HepG2 (cell line): ENCODE measurements around the gene TOR4A. TPM values are rescaled to one million over a fixed set of nuclear protein-coding genes. Genes with fewer than 3 reads are reported as not detected.

Experiments used
- ATAC-seq: fragments of 200-7000 bp; cut with Tn5 transposase; 3 replicates; pipeline ENCODE4 v1.9.1; 2020; ENCODE audit warnings: mild to moderate bottlenecking, moderate library complexity
- BruUV-seq: library from RNA; stranded (reverse); fragments of 400-500 nt; replicated peaks from 2 replicates; lab custom pipeline; 2021; lab: Mats Ljungman, UMichigan
- CTCF ChIA-PET: fragments of 300-600 bp; formaldehyde crosslinking; extraction: SDS; loops from one replicate; lab custom pipeline; 2021; ENCODE audit warnings: low total read pairs, inconsistent platforms, low intra/inter-chr PET ratio; lab: Yijun Ruan, JAX
- POLR2A ChIA-PET: fragments of 350-600 bp; sonication (Branson Sonifier 250); formaldehyde crosslinking; loops from one replicate; lab custom pipeline; 2020; ENCODE audit warnings: antibody characterized with exemption, inconsistent platforms; lab: Yijun Ruan, JAX
- DNase-seq: peaks from one replicate; pipeline ENCODE4 v3.0.0-alpha.2; 2015; ENCODE audit warnings: low spot score
- FAIRE-seq: peaks from 3 replicates; lab custom pipeline; 2011; peaks lifted over from hg19 to GRCh38; lab: Jason Lieb, UNC
- H2AFZ ChIP-seq: one replicate; pipeline ENCODE4 v1.6.1; 2011; ENCODE audit warnings: low read length, inconsistent platforms
- H3K27ac ChIP-seq: fragments of 300-600 bp; 3 replicates; pipeline ENCODE4 v1.8.0; 2011; ENCODE audit warnings: mixed run types, mild to moderate bottlenecking, mixed read lengths, low read length, inconsistent platforms; ENCODE audit not compliant: insufficient read depth; ENCODE audit errors: extremely low read length
- H3K27me3 ChIP-seq, 2 experiments: fragments of 200-600 bp in 1 of 2; 2 replicates in 1 of 2; 3 replicates in 1 of 2; pipeline versions ENCODE4 v1.6.0 to v1.8.0; 2011; ENCODE audit warnings: low read length in 2 of 2, mild to moderate bottlenecking in 2 of 2, moderate library complexity in 2 of 2, inconsistent platforms in 1 of 2; ENCODE audit not compliant: insufficient read depth in 2 of 2, control insufficient read depth in 1 of 2
- H3K36me3 ChIP-seq, 2 experiments: fragments of 200-600 bp in 1 of 2; replicated peaks in 1 of 2; 2 replicates in 1 of 2; 3 replicates in 1 of 2; pipeline versions ENCODE4 v1.5.1 to v1.8.0; 2011; ENCODE audit warnings: low read length in 2 of 2, inconsistent platforms in 1 of 2; ENCODE audit not compliant: insufficient read depth in 2 of 2, control insufficient read depth in 1 of 2
- H3K4me1 ChIP-seq: 2 replicates; pipeline ENCODE4 v1.5.1; 2012; ENCODE audit warnings: low read length, inconsistent platforms; ENCODE audit not compliant: insufficient read depth
- H3K4me2 ChIP-seq: 2 replicates; pipeline ENCODE4 v1.6.0; 2011; ENCODE audit warnings: low read depth, low read length, inconsistent platforms
- H3K4me3 ChIP-seq, 3 experiments: fragments of 200-600 bp in 1 of 3; sonication (generic), shearing (Covaris generic) in 1 of 3; replicated peaks in 1 of 3; 2 replicates each; pipeline ENCODE4 v1.5.1; 2011 to 2016; ENCODE audit warnings: low read length in 3 of 3, inconsistent platforms in 2 of 3, low read depth in 2 of 3, mild to moderate bottlenecking in 2 of 3, control low read depth in 1 of 3, mixed read lengths in 1 of 3; ENCODE audit not compliant: insufficient read depth in 1 of 3
- H3K79me2 ChIP-seq: one replicate; pipeline ENCODE4 v1.6.1; 2011; ENCODE audit warnings: low read length, inconsistent platforms; ENCODE audit not compliant: insufficient read depth
- H3K9ac ChIP-seq: 2 replicates; pipeline ENCODE4 v1.6.0; 2011; ENCODE audit warnings: mild to moderate bottlenecking, low read depth, low read length, inconsistent platforms; ENCODE audit not compliant: insufficient read depth
- H3K9me3 ChIP-seq: 2 replicates; pipeline ENCODE4 v1.5.1; 2012; ENCODE audit warnings: mild to moderate bottlenecking, low read length
- H4K20me1 ChIP-seq: 2 replicates; pipeline ENCODE4 v1.6.0; 2011; ENCODE audit warnings: inconsistent platforms, mild to moderate bottlenecking, low read length, moderate library complexity; ENCODE audit not compliant: insufficient read depth
- CTCF ChIP-seq: sonication (generic); formaldehyde crosslinking; IDR thresholded peaks from 2 replicates; pipeline ENCODE4 v1.5.0; 2020; ENCODE audit warnings: mild to moderate bottlenecking, missing genetic modification reagents, moderate library complexity
- JUNB ChIP-seq: sonication (generic); formaldehyde crosslinking; IDR thresholded peaks from 2 replicates; pipeline ENCODE4 v1.8.0; 2022; ENCODE audit warnings: missing genetic modification reagents, mild to moderate bottlenecking, borderline replicate concordance
- KAT2B ChIP-seq: fragments of 150-350 bp; IDR thresholded peaks from 2 replicates; pipeline ENCODE4 v1.6.1; 2014; ENCODE audit warnings: low read depth, low read length, borderline replicate concordance
- KLF16 ChIP-seq, 2 experiments: sonication (generic) in 1 of 2; formaldehyde crosslinking in 1 of 2; IDR thresholded peaks; 2 replicates each; pipeline versions ENCODE4 v1.6.1 to v1.8.0; 2016 to 2023; ENCODE audit warnings: missing genetic modification reagents in 2 of 2, missing compliant biosample characterization in 1 of 2
- MATR3 ChIP-seq: sonication (generic); formaldehyde crosslinking; IDR thresholded peaks from 2 replicates; pipeline ENCODE4 v1.4.0; 2020; ENCODE audit warnings: missing genetic modification reagents
- RFX5 ChIP-seq: IDR thresholded peaks from 2 replicates; pipeline ENCODE4 v1.6.1; 2011; ENCODE audit warnings: low read depth, low read length, improper control_type of control experiment
- ZNF17 ChIP-seq: sonication (generic); formaldehyde crosslinking; IDR thresholded peaks from 2 replicates; pipeline ENCODE4 v1.5.0; 2020; ENCODE audit warnings: mild to moderate bottlenecking, missing genetic modification reagents
- ZNF24 ChIP-seq: fragments of 450-650 bp; IDR thresholded peaks from 2 replicates; pipeline ENCODE4 v1.6.1; 2017; ENCODE audit warnings: antibody characterized with exemption, mild to moderate bottlenecking
- ZNF3 ChIP-seq: IDR thresholded peaks from 2 replicates; pipeline ENCODE4 v1.7.0; 2017; ENCODE audit warnings: inconsistent platforms
- ZNF546 ChIP-seq: sonication (generic); formaldehyde crosslinking; conservative IDR thresholded peaks from 2 replicates; pipeline ENCODE4 v1.8.1; 2023; ENCODE audit warnings: mild to moderate bottlenecking, missing genetic modification reagents
- ZNF629 ChIP-seq: sonication (generic); formaldehyde crosslinking; conservative IDR thresholded peaks from 2 replicates; pipeline ENCODE4 v1.5.0; 2020; ENCODE audit warnings: missing genetic modification reagents
- ZSCAN12 ChIP-seq: sonication (generic); formaldehyde crosslinking; IDR thresholded peaks from 2 replicates; pipeline ENCODE4 v1.9.0; 2021; ENCODE audit warnings: mild to moderate bottlenecking, missing genetic modification reagents
- WGBS: methylation state at CpG from one replicate; pipeline ENCODE4 v1.1.6; 2017; ENCODE audit warnings: low lambda C conversion rate; 5-methylcytosine and 5-hydroxymethylcytosine counted together
- in situ Hi-C: cut with HindIII; loops from 2 replicates; pipeline ENCODE4 v1.10.0; 2017; ENCODE audit warnings: low pct_unique_long_range_greater_than_20kb; ENCODE audit not compliant: extremely low pct_ligation_motif_present
- intact Hi-C: fragments of 100-400 bp; cut with micrococcal nuclease; formaldehyde crosslinking; loops from one replicate; pipeline ENCODE4 v1.10.0; 2022; ENCODE audit not compliant: unreplicated experiment
- polyA plus RNA-seq, 8 experiments: library from polyadenylated mRNA; depleted of rRNA in 3 of 8; stranded (reverse) in 7 of 8; unstranded in 1 of 8; fragments of >200 nt; fragmentation: Illumina TruSeq in 4 of 8; extraction: Trizol in 4 of 8; gene quantifications; 2 replicates each; pipeline versions ENCODE4 v1.2.1 to v1.2.3, GENCODE V29; 2011 to 2016; ENCODE audit warnings: low read depth in 4 of 8, missing spikeins in 1 of 8, mixed read lengths in 1 of 8; ENCODE audit not compliant: insufficient read depth in 1 of 8
- total RNA-seq, 5 experiments: library from RNA; depleted of rRNA; stranded (reverse); fragments of >200 nt; fragmentation: Illumina TruSeq; extraction: Trizol; gene quantifications; 2 replicates each; pipeline ENCODE4 v1.2.3, GENCODE V29; 2016; ENCODE audit warnings: low read depth in 1 of 5
- TF ChIP-seq, protein P1 (sequence below): sonication (generic); formaldehyde crosslinking; IDR thresholded peaks from 2 replicates; pipeline ENCODE4 v1.5.1; 2020; ENCODE audit warnings: mild to moderate bottlenecking, missing genetic modification reagents, moderate library complexity

TOR4A gene
- total and polyA plus RNA-seq, 2 of the 13 experiments (the other 11 are each of a cell fraction or from before 2014, with no cell fraction given) = 11.1 to 14.2 TPM

DNA sequence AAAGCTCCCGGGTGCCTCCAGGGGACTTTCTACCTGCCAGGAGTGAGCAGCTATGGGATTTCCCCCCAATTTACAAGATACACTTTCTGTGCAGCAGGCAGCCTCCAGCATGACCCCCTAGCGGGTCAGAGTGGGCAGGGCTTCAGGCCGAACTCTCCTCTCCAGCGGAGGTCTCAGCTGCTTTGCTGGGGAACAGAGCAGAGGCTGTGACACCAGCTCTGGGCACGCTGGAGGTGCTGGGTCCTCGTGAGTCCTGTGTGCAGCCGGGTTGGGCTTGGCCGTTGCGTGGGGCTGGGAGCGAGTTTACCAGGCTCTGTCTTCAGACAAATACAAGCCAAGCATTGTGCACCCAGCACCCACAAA lies 21.7 kb downstream of the TOR4A start:
- H3K36me3 ChIP-seq = no peaks in the 10 kb centered on the region
- H2AFZ ChIP-seq = no peak overlapping the region
- no peak for FAIRE-seq
- no peak overlapping the region for H3K9ac ChIP-seq
- H3K27ac ChIP-seq = no peak overlapping the region
- peaks cover 12 to 59% of the 10 kb centered on the region in 2 experiments for H3K27me3 ChIP-seq
- no peak for TF ChIP-seq ZNF546 (CRISPR knock-in tag)
- TF ChIP-seq CTCF (CRISPR knock-in tag) = 0 out of 2 replicates have a peak, but pooled peaks have one; percentile 9
- no peak for TF ChIP-seq KLF16 (CRISPR knock-in tag; IDR thresholded peaks at IDR 0.05)
- TF ChIP-seq, all 625 proteins: peak for 1
- no peaks in the 10 kb centered on the region for H3K9me3 ChIP-seq
- H3K79me2 ChIP-seq = no peaks in the 10 kb centered on the region
- peak overlapping the region in 1 of 3 experiments; percentile 48; a peak in 1 of 6 replicates for H3K4me3 ChIP-seq
- peak; percentile 8; the same call in 1 of the 3 replicates for ATAC-seq
- H4K20me1 ChIP-seq = no peaks in the 10 kb centered on the region
- intact Hi-C loops = no loop called here
- POLR2A ChIA-PET = interaction anchor here (2.2 kb wide), 1 partner anchor 22 kb away, joined by 7 read pairs; the partner anchor contains the start of gene TOR4A
- CTCF ChIA-PET = no interaction called here
- DNase-seq = no peak
- 2% methylated on average over 6 of the region's 10 CpGs for WGBS
- H3K4me2 ChIP-seq = peak overlapping the region; percentile 63
- in situ Hi-C loops = no loop called here
- BruUV-seq = no TSS peak
- H3K4me1 ChIP-seq = peaks cover 73% of the 10 kb centered on the region

GRCh38 chr9:137299938-137300337 lies 22.4 kb downstream of the TOR4A start:
- TSS peak; percentile 63 for BruUV-seq
- POLR2A ChIA-PET = no interaction called here
- H3K27me3 ChIP-seq = peaks cover 12 to 66% of the 10 kb centered on the region in 2 experiments
- no peaks in the 10 kb centered on the region for H3K9me3 ChIP-seq
- no peaks in the 10 kb centered on the region for H3K36me3 ChIP-seq
- H3K27ac ChIP-seq = no peak overlapping the region
- no peak overlapping the region for H3K4me3 ChIP-seq
- no peak overlapping the region for H2AFZ ChIP-seq
- CTCF ChIA-PET = interaction anchor here (0.6 kb wide), 1 partner anchor 19 kb away, joined by 3 read pairs; no protein-coding TSS in a partner anchor
- H4K20me1 ChIP-seq = no peaks in the 10 kb centered on the region
- FAIRE-seq (no peak), ATAC-seq (no peak), DNase-seq (no peak)
- peaks cover 71% of the 10 kb centered on the region for H3K4me1 ChIP-seq
- H3K4me2 ChIP-seq = peak overlapping the region; percentile 27; the same call in 1 of the 2 replicates
- WGBS = 29% methylated on average over 16 of the region's 16 CpGs
- intact Hi-C loops (loop anchor here (10.0 kb wide), 1 partner anchor 105 kb away; no protein-coding TSS in a partner anchor), in situ Hi-C loops (no loop called here)
- H3K9ac ChIP-seq = no peak overlapping the region
- H3K79me2 ChIP-seq = no peaks in the 10 kb centered on the region
- no peak for TF ChIP-seq MATR3 (CRISPR knock-in tag)
- TF ChIP-seq ZNF3 (CRISPR knock-in tag) = no peak
- TF ChIP-seq ZNF24 = no peak
- no peak for TF ChIP-seq RFX5
- no peak for TF ChIP-seq ZNF17 (CRISPR knock-in tag)
- no peak for TF ChIP-seq KAT2B
- TF ChIP-seq, protein P1, sequence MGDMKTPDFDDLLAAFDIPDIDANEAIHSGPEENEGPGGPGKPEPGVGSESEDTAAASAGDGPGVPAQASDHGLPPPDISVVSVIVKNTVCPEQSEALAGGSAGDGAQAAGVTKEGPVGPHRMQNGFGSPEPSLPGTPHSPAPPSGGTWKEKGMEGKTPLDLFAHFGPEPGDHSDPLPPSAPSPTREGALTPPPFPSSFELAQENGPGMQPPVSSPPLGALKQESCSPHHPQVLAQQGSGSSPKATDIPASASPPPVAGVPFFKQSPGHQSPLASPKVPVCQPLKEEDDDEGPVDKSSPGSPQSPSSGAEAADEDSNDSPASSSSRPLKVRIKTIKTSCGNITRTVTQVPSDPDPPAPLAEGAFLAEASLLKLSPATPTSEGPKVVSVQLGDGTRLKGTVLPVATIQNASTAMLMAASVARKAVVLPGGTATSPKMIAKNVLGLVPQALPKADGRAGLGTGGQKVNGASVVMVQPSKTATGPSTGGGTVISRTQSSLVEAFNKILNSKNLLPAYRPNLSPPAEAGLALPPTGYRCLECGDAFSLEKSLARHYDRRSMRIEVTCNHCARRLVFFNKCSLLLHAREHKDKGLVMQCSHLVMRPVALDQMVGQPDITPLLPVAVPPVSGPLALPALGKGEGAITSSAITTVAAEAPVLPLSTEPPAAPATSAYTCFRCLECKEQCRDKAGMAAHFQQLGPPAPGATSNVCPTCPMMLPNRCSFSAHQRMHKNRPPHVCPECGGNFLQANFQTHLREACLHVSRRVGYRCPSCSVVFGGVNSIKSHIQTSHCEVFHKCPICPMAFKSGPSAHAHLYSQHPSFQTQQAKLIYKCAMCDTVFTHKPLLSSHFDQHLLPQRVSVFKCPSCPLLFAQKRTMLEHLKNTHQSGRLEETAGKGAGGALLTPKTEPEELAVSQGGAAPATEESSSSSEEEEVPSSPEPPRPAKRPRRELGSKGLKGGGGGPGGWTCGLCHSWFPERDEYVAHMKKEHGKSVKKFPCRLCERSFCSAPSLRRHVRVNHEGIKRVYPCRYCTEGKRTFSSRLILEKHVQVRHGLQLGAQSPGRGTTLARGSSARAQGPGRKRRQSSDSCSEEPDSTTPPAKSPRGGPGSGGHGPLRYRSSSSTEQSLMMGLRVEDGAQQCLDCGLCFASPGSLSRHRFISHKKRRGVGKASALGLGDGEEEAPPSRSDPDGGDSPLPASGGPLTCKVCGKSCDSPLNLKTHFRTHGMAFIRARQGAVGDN = no peak
- no peak for TF ChIP-seq JUNB (CRISPR knock-in tag)
- TF ChIP-seq ZNF629 = no peak
- no peak for TF ChIP-seq ZSCAN12 (CRISPR knock-in tag)
